NCI-H1417 (cell line): ENCODE measurements around the gene RAB11FIP4.
"Not testable (repeated sequence)": the region's sequence is repeated elsewhere in the genome, so short reads cannot be mapped to it uniquely, and the experiment has no call there.

Experiments used
- DNase-seq, 3 experiments: peaks; one replicate each; lab custom pipeline; 2025; lab: John Stamatoyannopoulos, UW

The RAB11FIP4 gene

GRCh38 chr17:31433091-31433790 is 41.8 kb downstream of the RAB11FIP4 start:
- no peak for DNase-seq

- DNase-seq: no peak
Measured at GRCh38 chr17:31433811-31434726, 42.6 kb downstream of the RAB11FIP4 start.

- DNase-seq: no peak
Measured at GRCh38 chr17:31434727-31435050, 43.2 kb downstream of the RAB11FIP4 start.

GRCh38 chr17:31435581-31435980 is 44.1 kb downstream of the RAB11FIP4 start:
- DNase-seq: no peak

- no peak for DNase-seq
Measured at GRCh38 chr17:31437720-31438400, 46.4 kb downstream of the RAB11FIP4 start.

- no peak for DNase-seq
Measured at GRCh38 chr17:31439716-31440115, 48.2 kb downstream of the RAB11FIP4 start.

GRCh38 chr17:31442276-31442675 is 50.8 kb downstream of the RAB11FIP4 start:
- DNase-seq: no peak

GRCh38 chr17:31442856-31443255 is 51.4 kb downstream of the RAB11FIP4 start:
- DNase-seq: not testable (repeated sequence)

GRCh38 chr17:31443386-31443785 is 51.9 kb downstream of the RAB11FIP4 start:
- DNase-seq: no peak

- DNase-seq: no peak
Measured at GRCh38 chr17:31444026-31444425, 52.6 kb downstream of the RAB11FIP4 start.

- no peak for DNase-seq
Measured at GRCh38 chr17:31446195-31446967, 54.9 kb downstream of the RAB11FIP4 start.

GRCh38 chr17:31448467-31449077 is 57.1 kb downstream of the RAB11FIP4 start:
- DNase-seq: no peak

GRCh38 chr17:31449111-31449510 is 57.6 kb downstream of the RAB11FIP4 start:
- DNase-seq: no peak

- no peak for DNase-seq
Measured at GRCh38 chr17:31449746-31450145, 58.3 kb downstream of the RAB11FIP4 start.

GRCh38 chr17:31452101-31452500 is 60.6 kb downstream of the RAB11FIP4 start:
- no peak for DNase-seq

- no peak for DNase-seq
Measured at GRCh38 chr17:31452561-31453110, 61.2 kb downstream of the RAB11FIP4 start.

GRCh38 chr17:31453896-31454295 is 62.4 kb downstream of the RAB11FIP4 start:
- DNase-seq: peak in 1 of 3 experiments; percentile 62

- DNase-seq: no peak
Measured at GRCh38 chr17:31456814-31457213, 65.3 kb downstream of the RAB11FIP4 start.

GRCh38 chr17:31457391-31458234 is 66.1 kb downstream of the RAB11FIP4 start:
- DNase-seq: no peak

GRCh38 chr17:31458829-31459228 is 67.4 kb downstream of the RAB11FIP4 start:
- no peak for DNase-seq
